DOHH2 (cell line): ENCODE measurements around the gene UBE2Q1.

Source experiments
- H3F3A ChIP-seq: fragments of 200-600 bp; sonication (generic), shearing (Covaris generic); 2 replicates; pipeline ENCODE4 v1.6.0; 2016; ENCODE audit warnings: antibody characterized with exemption, mild to moderate bottlenecking; ENCODE audit not compliant: control insufficient read depth, insufficient read depth
- H3K27ac ChIP-seq: fragments of 200-600 bp; sonication (generic); 2 replicates; pipeline ENCODE4 v1.5.1; 2014; ENCODE audit warnings: low read depth, mild to moderate bottlenecking, low read length, moderate library complexity
- H3K27me3 ChIP-seq: fragments of 200-600 bp; sonication (generic); 2 replicates; pipeline ENCODE4 v1.6.1; 2014; ENCODE audit warnings: mild to moderate bottlenecking, low read length, mixed read lengths; ENCODE audit not compliant: control insufficient read depth
- H3K36me3 ChIP-seq: fragments of 200-600 bp; sonication (generic); 2 replicates; pipeline ENCODE4 v1.6.1; 2014; ENCODE audit warnings: mild to moderate bottlenecking, low read length, moderate library complexity, mixed read lengths; ENCODE audit not compliant: control insufficient read depth
- H3K4me1 ChIP-seq: fragments of 200-600 bp; sonication (generic); 2 replicates; pipeline ENCODE4 v1.6.1; 2014; ENCODE audit warnings: mild to moderate bottlenecking, low read length, mixed read lengths; ENCODE audit not compliant: control insufficient read depth
- H3K4me2 ChIP-seq: fragments of 200-600 bp; sonication (generic); 2 replicates; pipeline ENCODE4 v1.6.0; 2014; ENCODE audit warnings: mild to moderate bottlenecking, low read length, moderate library complexity
- H3K4me3 ChIP-seq: fragments of 200-600 bp; sonication (generic); 2 replicates; pipeline ENCODE4 v1.5.1; 2014; ENCODE audit warnings: mild to moderate bottlenecking, low read length, mixed read lengths
- H3K79me2 ChIP-seq: fragments of 200-600 bp; sonication (generic); 2 replicates; pipeline ENCODE4 v1.6.1; 2014; ENCODE audit warnings: mild to moderate bottlenecking, low read length, mixed read lengths; ENCODE audit not compliant: control insufficient read depth
- H3K9me2 ChIP-seq: fragments of 200-600 bp; sonication (generic); replicated peaks from 2 replicates; pipeline ENCODE4 v1.6.1; 2014; ENCODE audit warnings: mild to moderate bottlenecking, low read length, mixed read lengths; ENCODE audit not compliant: control insufficient read depth
- H3K9me3 ChIP-seq: fragments of 200-600 bp; sonication (generic); 2 replicates; pipeline ENCODE4 v1.6.1; 2014; ENCODE audit warnings: antibody characterized with exemption, low read length, mixed read lengths; ENCODE audit not compliant: control insufficient read depth, insufficient read depth
- H4K20me1 ChIP-seq: fragments of 200-600 bp; sonication (generic); 2 replicates; pipeline ENCODE4 v1.6.0; 2014; ENCODE audit warnings: low read depth, mild to moderate bottlenecking, antibody characterized with exemption, low read length, moderate library complexity; ENCODE audit not compliant: control insufficient read depth, insufficient read depth
- EZH2phosphoT487 ChIP-seq: fragments of 200-600 bp; sonication (generic); IDR thresholded peaks from 2 replicates; pipeline ENCODE4 v1.6.1; 2017; ENCODE audit warnings: borderline replicate concordance, mild to moderate bottlenecking, antibody characterized with exemption, low read length, moderate library complexity, mixed read lengths
- TF ChIP-seq, protein P1 (sequence below): fragments of 200-600 bp; sonication (generic); IDR thresholded peaks from one replicate; pipeline ENCODE4 v1.5.1; 2014; ENCODE audit warnings: antibody characterized with exemption, mild to moderate bottlenecking, low read depth, low read length; ENCODE audit not compliant: poor library complexity, severe bottlenecking

UBE2Q1 gene

DNA sequence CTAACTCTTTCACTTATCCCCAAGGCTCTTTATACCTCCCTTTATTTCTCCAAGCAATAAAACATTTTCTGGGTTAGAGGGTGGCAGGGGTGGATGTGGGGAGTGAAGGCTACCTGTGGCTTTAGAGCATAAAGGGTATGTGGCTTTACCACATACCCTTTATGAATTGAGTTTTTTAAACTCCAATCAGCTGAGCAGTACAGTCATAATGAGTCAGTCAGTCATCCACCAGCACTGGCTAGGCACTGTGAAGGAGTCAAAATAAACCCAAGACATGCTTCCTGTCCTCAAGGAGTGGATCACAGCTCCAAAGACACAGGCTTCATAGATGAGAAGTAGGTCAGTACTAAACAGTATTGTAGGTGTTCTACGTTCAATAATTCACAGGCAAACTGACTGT, 59.0 kb downstream of the UBE2Q1 start:
- Histone ChIP-seq H3F3A (peaks cover 21% of the 10 kb centered on the region), H3K4me3 (no peak overlapping the region), H3K4me1 (peaks cover 37% of the 10 kb centered on the region), H3K9me3 (no peaks in the 10 kb centered on the region), H4K20me1 (no peaks in the 10 kb centered on the region), H3K27me3 (peaks cover 29% of the 10 kb centered on the region), H3K4me2 (no peak overlapping the region), H3K9me2 (no peaks in the 10 kb centered on the region), H3K27ac (no peak overlapping the region), H3K36me3 (no peaks in the 10 kb centered on the region), H3K79me2 (no peaks in the 10 kb centered on the region)
- TF ChIP-seq, protein P1, sequence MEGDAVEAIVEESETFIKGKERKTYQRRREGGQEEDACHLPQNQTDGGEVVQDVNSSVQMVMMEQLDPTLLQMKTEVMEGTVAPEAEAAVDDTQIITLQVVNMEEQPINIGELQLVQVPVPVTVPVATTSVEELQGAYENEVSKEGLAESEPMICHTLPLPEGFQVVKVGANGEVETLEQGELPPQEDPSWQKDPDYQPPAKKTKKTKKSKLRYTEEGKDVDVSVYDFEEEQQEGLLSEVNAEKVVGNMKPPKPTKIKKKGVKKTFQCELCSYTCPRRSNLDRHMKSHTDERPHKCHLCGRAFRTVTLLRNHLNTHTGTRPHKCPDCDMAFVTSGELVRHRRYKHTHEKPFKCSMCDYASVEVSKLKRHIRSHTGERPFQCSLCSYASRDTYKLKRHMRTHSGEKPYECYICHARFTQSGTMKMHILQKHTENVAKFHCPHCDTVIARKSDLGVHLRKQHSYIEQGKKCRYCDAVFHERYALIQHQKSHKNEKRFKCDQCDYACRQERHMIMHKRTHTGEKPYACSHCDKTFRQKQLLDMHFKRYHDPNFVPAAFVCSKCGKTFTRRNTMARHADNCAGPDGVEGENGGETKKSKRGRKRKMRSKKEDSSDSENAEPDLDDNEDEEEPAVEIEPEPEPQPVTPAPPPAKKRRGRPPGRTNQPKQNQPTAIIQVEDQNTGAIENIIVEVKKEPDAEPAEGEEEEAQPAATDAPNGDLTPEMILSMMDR: no peak
- TF ChIP-seq EZH2phosphoT487: no peak
